Measurements from ENCODE around the gene KMT5C. TPM values are rescaled to one million over a fixed set of nuclear protein-coding genes. Genes with fewer than 3 reads are reported as not detected.

The KMT5C gene
- polyA plus RNA-seq, 3 donors: 0.89 to 26.9 (median 1.5) TPM

- Mint-ChIP-seq H3K27ac (no peak overlapping the region), H3K36me3 (peaks cover 17 to 29% of the 10 kb centered on the region in 2 donors), H3K27me3 (ENCODE audit: low read depth in 3 of 3) (peaks cover under 1 to 2% (median 2%) of the 10 kb centered on the region in 3 donors), H3K9me3 (no peaks in the 10 kb centered on the region), H3K4me1 (peaks cover 16% of the 10 kb centered on the region), H3K4me3 (no peak overlapping the region)
- H3K9me3 ChIP-seq (replicated peaks in 1 of 2; ENCODE audit: control insufficient read depth in 1 of 2, insufficient read depth in 1 of 2, low read length in 2 of 2): no peaks in the 10 kb centered on the region
- H3K27ac ChIP-seq (ENCODE audit: low read depth in 1 of 2, low read length in 2 of 2): no peak overlapping the region
- TF ChIP-seq, protein P1, sequence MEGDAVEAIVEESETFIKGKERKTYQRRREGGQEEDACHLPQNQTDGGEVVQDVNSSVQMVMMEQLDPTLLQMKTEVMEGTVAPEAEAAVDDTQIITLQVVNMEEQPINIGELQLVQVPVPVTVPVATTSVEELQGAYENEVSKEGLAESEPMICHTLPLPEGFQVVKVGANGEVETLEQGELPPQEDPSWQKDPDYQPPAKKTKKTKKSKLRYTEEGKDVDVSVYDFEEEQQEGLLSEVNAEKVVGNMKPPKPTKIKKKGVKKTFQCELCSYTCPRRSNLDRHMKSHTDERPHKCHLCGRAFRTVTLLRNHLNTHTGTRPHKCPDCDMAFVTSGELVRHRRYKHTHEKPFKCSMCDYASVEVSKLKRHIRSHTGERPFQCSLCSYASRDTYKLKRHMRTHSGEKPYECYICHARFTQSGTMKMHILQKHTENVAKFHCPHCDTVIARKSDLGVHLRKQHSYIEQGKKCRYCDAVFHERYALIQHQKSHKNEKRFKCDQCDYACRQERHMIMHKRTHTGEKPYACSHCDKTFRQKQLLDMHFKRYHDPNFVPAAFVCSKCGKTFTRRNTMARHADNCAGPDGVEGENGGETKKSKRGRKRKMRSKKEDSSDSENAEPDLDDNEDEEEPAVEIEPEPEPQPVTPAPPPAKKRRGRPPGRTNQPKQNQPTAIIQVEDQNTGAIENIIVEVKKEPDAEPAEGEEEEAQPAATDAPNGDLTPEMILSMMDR (IDR thresholded peaks at IDR 0.05): no peak
- 84% methylated on average over 9 of the region's 9 CpGs for WGBS (ENCODE audit: insufficient coverage)
- no peak overlapping the region for H3K4me2 ChIP-seq (replicated peaks; ENCODE audit: extremely low read depth, low read length, poor library complexity, severe bottlenecking)
- no peaks in the 10 kb centered on the region for H3K27me3 ChIP-seq (ENCODE audit: control insufficient read depth in 2 of 2, insufficient read depth in 2 of 2, low read length in 2 of 2)
- H3K9ac ChIP-seq (ENCODE audit: insufficient read depth, low read length, poor library complexity, severe bottlenecking): no peak overlapping the region
- peaks cover 7% of the 10 kb centered on the region for H4K20me1 ChIP-seq (ENCODE audit: insufficient read depth, low read length)
- intact Hi-C loops (cut with micrococcal nuclease): loop anchor here in 1 of 2 donors (5.0 kb wide), 1 partner anchor 38 kb away; the partner anchor contains the start of gene TMEM238
- H3K79me2 ChIP-seq (ENCODE audit: insufficient read depth, low read length): peaks cover 12% of the 10 kb centered on the region
- no peak for DNase-seq
- H3K36me3 ChIP-seq (replicated peaks in 1 of 2; ENCODE audit: control insufficient read depth in 1 of 2, insufficient read depth in 2 of 2, low read length in 2 of 2): peaks cover 11 to 15% of the 10 kb centered on the region in 2 donors
- no peak overlapping the region for H3K4me3 ChIP-seq (replicated peaks in 1 of 3; ENCODE audit: low read depth in 2 of 3, low read length in 3 of 3)
- peaks cover 20 to 23% of the 10 kb centered on the region in 2 donors for H3K4me1 ChIP-seq (ENCODE audit: control insufficient read depth in 1 of 2, insufficient read depth in 2 of 2, low read length in 2 of 2)
- H2AFZ ChIP-seq (ENCODE audit: insufficient read depth, low read depth, low read length, poor library complexity, severe bottlenecking): no peak overlapping the region
Measured at GRCh38 chr19:55344444-55344843, 4.8 kb downstream of the KMT5C start.

DNA sequence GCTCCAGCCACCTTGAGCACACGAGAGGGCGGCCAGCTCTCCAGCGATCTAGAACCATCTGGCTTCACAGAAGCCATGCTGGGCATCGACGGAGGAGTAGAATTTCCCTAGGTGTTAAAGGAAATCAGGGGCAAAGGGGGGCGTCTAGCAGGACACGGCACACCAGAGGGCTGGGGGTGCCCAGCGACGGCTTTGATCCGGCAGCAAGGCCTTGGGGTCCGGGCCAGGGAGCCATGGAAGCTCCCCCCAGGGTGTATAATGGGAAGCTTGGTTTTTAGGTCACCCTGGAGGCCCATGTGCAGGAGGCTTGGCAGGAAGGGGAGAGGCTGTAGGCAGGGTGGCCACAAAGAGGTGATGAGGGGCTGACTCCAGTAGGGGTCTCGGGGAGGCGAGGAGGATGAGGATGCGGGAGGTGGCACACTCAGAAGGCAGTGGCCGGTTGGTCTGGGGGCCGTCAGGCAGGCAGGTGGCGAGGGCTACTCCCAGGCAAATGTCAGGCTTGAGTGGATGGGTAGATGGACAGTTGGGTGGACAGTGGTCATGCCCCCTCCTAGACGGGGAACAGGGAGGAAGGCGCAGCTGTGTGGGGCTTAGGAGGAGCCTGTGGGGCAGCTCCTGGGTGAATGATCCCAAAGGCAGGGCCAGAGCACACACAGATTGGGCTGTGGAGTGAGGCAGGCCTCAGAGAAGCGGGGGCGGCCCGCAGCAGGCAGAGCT is 5.6 kb downstream of the KMT5C start:
- H3K27me3 Mint-ChIP-seq (ENCODE audit: low read depth in 3 of 3): peaks cover 0 to 2% (median 2%) of the 10 kb centered on the region in 3 donors
- Histone ChIP-seq H3K9ac (ENCODE audit: insufficient read depth, low read length, poor library complexity, severe bottlenecking) (no peak overlapping the region), H4K20me1 (ENCODE audit: insufficient read depth, low read length) (peaks cover 7% of the 10 kb centered on the region), H3K4me1 (ENCODE audit: control insufficient read depth in 1 of 2, insufficient read depth in 2 of 2, low read length in 2 of 2) (peaks cover 16 to 19% of the 10 kb centered on the region in 2 donors), H3K36me3 (replicated peaks in 1 of 2; ENCODE audit: control insufficient read depth in 1 of 2, insufficient read depth in 2 of 2, low read length in 2 of 2) (peaks cover 11 to 15% of the 10 kb centered on the region in 2 donors), H2AFZ (ENCODE audit: insufficient read depth, low read depth, low read length, poor library complexity, severe bottlenecking) (no peak overlapping the region), H3K4me2 (replicated peaks; ENCODE audit: extremely low read depth, low read length, poor library complexity, severe bottlenecking) (no peak overlapping the region), H3K79me2 (ENCODE audit: insufficient read depth, low read length) (peaks cover 9% of the 10 kb centered on the region), H3K27me3 (ENCODE audit: control insufficient read depth in 2 of 2, insufficient read depth in 2 of 2, low read length in 2 of 2) (no peaks in the 10 kb centered on the region), H3K4me3 (replicated peaks in 1 of 3; ENCODE audit: low read depth in 2 of 3, low read length in 3 of 3) (no peak overlapping the region), H3K9me3 (replicated peaks in 1 of 2; ENCODE audit: control insufficient read depth in 1 of 2, insufficient read depth in 1 of 2, low read length in 2 of 2) (no peaks in the 10 kb centered on the region), H3K27ac (ENCODE audit: low read depth in 1 of 2, low read length in 2 of 2) (no peak overlapping the region)
- no peak overlapping the region for H3K4me3 Mint-ChIP-seq
- TF ChIP-seq, protein P1 (IDR thresholded peaks at IDR 0.05): no peak
- WGBS (ENCODE audit: insufficient coverage): 95% methylated on average over 21 of the region's 22 CpGs
- peak overlapping the region in 2 of 7 donors; percentile 41 to 50 for H3K27ac Mint-ChIP-seq
- no peaks in the 10 kb centered on the region for H3K9me3 Mint-ChIP-seq
- H3K4me1 Mint-ChIP-seq: peaks cover 13% of the 10 kb centered on the region
- H3K36me3 Mint-ChIP-seq: peaks cover 17 to 29% of the 10 kb centered on the region in 2 donors
- intact Hi-C loops (cut with micrococcal nuclease): no loop called here
- no peak for DNase-seq
